ENCODE results near the gene RB1. TPM values are rescaled to one million over a fixed set of nuclear protein-coding genes. Genes with fewer than 3 reads are reported as not detected.

The RB1 gene
- total RNA-seq, 2 donors from 2014 or later, result 28.9 to 37.3 TPM

GRCh38 chr13:48530833-48531232 is 227.3 kb downstream of the RB1 start:
- peaks cover 8% of the 10 kb centered on the region for H3K36me3 Mint-ChIP-seq (ENCODE audit: low read depth)
- no peak for ATAC-seq (replicated peaks)
- H3K4me1 Mint-ChIP-seq, result peaks cover 8% of the 10 kb centered on the region
- peak overlapping the region; percentile 97 for H3K27ac Mint-ChIP-seq
- H3K27me3 Mint-ChIP-seq, result no peaks in the 10 kb centered on the region
- H3K4me3 Mint-ChIP-seq, result peak overlapping the region; percentile 92
- H3K9me3 Mint-ChIP-seq, result peaks cover 4% of the 10 kb centered on the region

Other genes with a start within 250 kb of the RB1 start
- gene MED4, start 208.6 kb upstream of the RB1 start, total RNA-seq, result 10 to 100 TPM; 42.0 to 58.9 TPM
- 100 to 1,000 TPM in 1 of 2 donors, 10 to 100 TPM in 1; 75.7 to 108 TPM for gene ITM2B, start 70.5 kb upstream of the RB1 start, total RNA-seq
- 10 to 100 TPM; 13.9 to 35.1 TPM for gene LPAR6, start 109.4 kb downstream of the RB1 start, total RNA-seq
- gene RCBTB2, start 229.3 kb downstream of the RB1 start, total RNA-seq, result 1 to 10 TPM; 6.1 to 7.7 TPM